Upper lobe of right lung (tissue), 1 donor: ENCODE data around the gene PLCB3. TPM values are rescaled to one million over a fixed set of nuclear protein-coding genes. Genes with fewer than 3 reads are reported as not detected.

ENCODE experiments used
- ATAC-seq: fragments of 200-7000 bp; cut with Tn5 transposase; one replicate; pipeline ENCODE4 v1.9.1; 2020; ENCODE audit warnings: mild to moderate bottlenecking, moderate library complexity
- DNase-seq: peaks from one replicate; pipeline ENCODE4 v3.0.0-alpha.2; 2020
- H3K27ac ChIP-seq: fragments of 200-600 bp; one replicate; pipeline ENCODE4 v1.8.0; 2022
- H3K27me3 ChIP-seq: fragments of 200-600 bp; one replicate; pipeline ENCODE4 v1.8.0; 2022; ENCODE audit warnings: mild to moderate bottlenecking
- H3K36me3 ChIP-seq: fragments of 200-600 bp; one replicate; pipeline ENCODE4 v1.8.0; 2022
- H3K4me1 ChIP-seq: fragments of 200-600 bp; one replicate; pipeline ENCODE4 v1.8.0; 2022
- H3K4me3 ChIP-seq: fragments of 200-600 bp; one replicate; pipeline ENCODE4 v1.8.0; 2022; ENCODE audit warnings: mild to moderate bottlenecking
- H3K9me3 ChIP-seq: fragments of 200-600 bp; one replicate; pipeline ENCODE4 v1.8.0; 2022
- CTCF ChIP-seq: fragments of 200-600 bp; IDR thresholded peaks from one replicate; pipeline ENCODE4 v1.8.0; 2022; ENCODE audit warnings: antibody characterized with exemption
- intact Hi-C: fragments of 100-400 bp; cut with DNase I; formaldehyde crosslinking; loops from one replicate; pipeline ENCODE4 v1.11.0; 2022
- total RNA-seq: library from RNA; stranded (reverse); fragmentation: NEBNext Ultra II Directional; extraction: Animal tissue kit (Norgen Biotek cat#: 25700); gene quantifications from one replicate; pipeline ENCODE4 v1.2.1, GENCODE V29; 2021
- donor health status: DM: no; HTN: yes; CAD: no; lungs with severe emphysema.

Gene PLCB3
- total RNA-seq, 1 donor from 2014 or later = 32.4 TPM

DNA sequence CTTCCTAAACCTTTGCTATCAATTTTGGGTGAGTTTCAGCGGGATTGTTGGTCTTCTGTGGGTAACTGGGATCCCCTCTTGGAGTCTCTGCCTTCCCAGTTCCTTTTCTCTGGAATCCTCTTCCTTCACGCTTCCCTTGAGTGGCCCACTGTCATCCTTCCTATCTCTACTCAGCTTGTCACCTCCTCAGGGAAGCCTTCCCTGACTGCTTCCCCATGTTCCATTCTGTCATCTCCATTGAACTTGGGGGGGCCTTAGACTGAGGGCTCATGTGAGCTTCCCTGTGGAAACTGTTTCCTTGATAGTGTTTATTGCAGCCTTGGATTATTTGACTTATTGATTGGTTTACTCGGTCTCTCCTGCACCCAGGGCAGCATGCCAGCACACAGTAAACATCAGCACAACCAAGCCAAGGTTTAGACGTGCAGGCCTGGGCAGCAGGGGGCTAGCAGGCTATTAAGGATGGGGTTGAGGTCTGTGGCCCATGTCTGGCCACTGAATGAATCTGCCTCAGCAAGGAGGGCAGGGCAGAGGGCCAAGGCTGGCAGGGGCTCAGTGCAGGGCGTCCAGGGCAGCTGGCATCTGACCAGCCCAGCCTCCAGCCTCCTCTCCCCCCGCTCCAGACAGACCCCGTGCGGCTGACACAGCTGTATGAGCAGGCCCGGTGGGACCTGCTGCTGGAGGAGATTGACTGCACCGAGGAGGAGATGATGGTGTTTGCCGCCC, 32.5 kb upstream of the PLCB3 start:
- no peaks in the 10 kb centered on the region for H3K9me3 ChIP-seq
- ATAC-seq (no peak), DNase-seq (no peak)
- H3K4me3 ChIP-seq = no peak overlapping the region
- intact Hi-C loops = no loop called here
- H3K4me1 ChIP-seq = no peaks in the 10 kb centered on the region
- H3K27ac ChIP-seq = no peak overlapping the region
- TF ChIP-seq CTCF = no peak
- peaks cover 45% of the 10 kb centered on the region for H3K36me3 ChIP-seq
- H3K27me3 ChIP-seq = no peaks in the 10 kb centered on the region

GRCh38 chr11:64219354-64219684, 32.0 kb upstream of the PLCB3 start:
- no peaks in the 10 kb centered on the region for H3K9me3 ChIP-seq
- no peak for TF ChIP-seq CTCF
- H3K27ac ChIP-seq = no peak overlapping the region
- peak; percentile 64 for DNase-seq
- no peak for ATAC-seq
- no peaks in the 10 kb centered on the region for H3K4me1 ChIP-seq
- H3K4me3 ChIP-seq = no peak overlapping the region
- no peaks in the 10 kb centered on the region for H3K27me3 ChIP-seq
- peaks cover 45% of the 10 kb centered on the region for H3K36me3 ChIP-seq
- intact Hi-C loops = no loop called here

DNA sequence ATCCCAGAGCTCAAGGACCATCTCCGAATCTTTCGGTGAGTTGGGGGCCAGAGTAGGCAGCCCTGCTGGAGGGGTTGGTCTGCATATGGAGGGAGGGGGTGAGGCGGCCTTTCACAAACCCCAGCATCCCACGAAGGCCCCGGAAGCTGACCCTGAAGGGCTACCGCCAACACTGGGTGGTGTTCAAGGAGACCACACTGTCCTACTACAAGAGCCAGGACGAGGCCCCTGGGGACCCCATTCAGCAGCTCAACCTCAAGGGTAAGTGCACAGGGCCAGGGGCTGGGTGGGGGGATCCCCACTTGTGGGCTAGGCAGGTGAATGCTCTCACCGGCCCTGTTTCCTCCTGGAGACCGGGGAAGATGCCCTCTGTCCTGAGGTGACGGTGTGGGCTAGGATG, 31.6 kb upstream of the PLCB3 start:
- Histone ChIP-seq H3K9me3 (no peaks in the 10 kb centered on the region), H3K4me3 (no peak overlapping the region), H3K4me1 (peaks cover 2% of the 10 kb centered on the region), H3K36me3 (peaks cover 45% of the 10 kb centered on the region), H3K27me3 (no peaks in the 10 kb centered on the region), H3K27ac (no peak overlapping the region)
- DNase-seq = no peak
- no peak for TF ChIP-seq CTCF
- intact Hi-C loops = no loop called here
- no peak for ATAC-seq

GRCh38 chr11:64220271-64220670, 31.1 kb upstream of the PLCB3 start:
- Histone ChIP-seq H3K9me3 (no peaks in the 10 kb centered on the region), H3K27me3 (no peaks in the 10 kb centered on the region), H3K36me3 (peaks cover 45% of the 10 kb centered on the region), H3K4me1 (peaks cover 7% of the 10 kb centered on the region), H3K4me3 (no peak overlapping the region), H3K27ac (no peak overlapping the region)
- ATAC-seq = no peak
- no peak for TF ChIP-seq CTCF
- intact Hi-C loops = no loop called here
- no peak for DNase-seq

DNA sequence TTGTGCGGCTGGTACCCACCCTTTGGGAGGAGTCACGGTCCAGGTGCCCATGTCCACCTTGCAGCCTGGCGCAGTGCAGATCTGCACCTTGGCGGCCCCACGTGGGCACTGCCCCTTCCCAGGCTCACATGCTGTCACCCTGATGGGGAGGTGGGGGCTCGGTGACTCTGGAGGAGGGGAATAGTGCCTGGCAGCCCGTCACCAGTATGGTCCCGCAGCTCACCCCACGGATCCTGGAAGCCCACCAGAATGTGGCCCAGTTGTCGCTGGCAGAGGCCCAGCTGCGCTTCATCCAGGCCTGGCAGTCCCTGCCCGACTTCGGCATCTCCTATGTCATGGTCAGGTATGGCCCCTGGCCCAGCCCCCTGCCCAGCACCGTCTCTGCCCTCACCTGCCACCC, 30.5 kb upstream of the PLCB3 start:
- DNase-seq (peak; percentile 62), ATAC-seq (no peak)
- intact Hi-C loops = no loop called here
- no peak overlapping the region for H3K27ac ChIP-seq
- peaks cover 8% of the 10 kb centered on the region for H3K4me1 ChIP-seq
- H3K9me3 ChIP-seq = no peaks in the 10 kb centered on the region
- TF ChIP-seq CTCF = no peak
- peaks cover 45% of the 10 kb centered on the region for H3K36me3 ChIP-seq
- no peaks in the 10 kb centered on the region for H3K27me3 ChIP-seq
- no peak overlapping the region for H3K4me3 ChIP-seq

DNA sequence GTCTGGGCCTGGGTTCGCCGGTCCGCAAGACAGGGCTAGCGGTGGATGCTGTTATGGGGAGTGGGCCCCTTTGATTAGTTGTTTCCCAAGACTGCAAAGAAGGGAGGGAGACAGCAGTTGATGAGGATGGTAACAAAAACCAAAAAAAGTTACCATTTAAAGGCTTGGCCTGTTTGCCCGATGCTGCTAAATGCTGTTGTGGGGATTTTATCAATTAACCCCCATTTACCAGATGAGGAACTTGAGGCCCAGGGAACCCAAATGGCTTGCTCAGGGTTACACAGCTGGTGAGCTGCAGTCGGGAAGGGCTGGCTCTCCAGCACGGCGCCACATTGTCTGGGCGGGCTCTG, 28.7 kb upstream of the PLCB3 start:
- DNase-seq (no peak), ATAC-seq (no peak)
- no peak overlapping the region for H3K4me3 ChIP-seq
- peaks cover 45% of the 10 kb centered on the region for H3K36me3 ChIP-seq
- no peak overlapping the region for H3K27ac ChIP-seq
- no peaks in the 10 kb centered on the region for H3K9me3 ChIP-seq
- intact Hi-C loops = no loop called here
- no peaks in the 10 kb centered on the region for H3K27me3 ChIP-seq
- no peak for TF ChIP-seq CTCF
- peaks cover 18% of the 10 kb centered on the region for H3K4me1 ChIP-seq
